Breast epithelium (tissue), 4 donors: ENCODE measurements around the gene A3GALT2. TPM values are rescaled to one million over a fixed set of nuclear protein-coding genes. Genes with fewer than 3 reads are reported as not detected.
A peak's percentile ranks its signal among the peaks of the same experiment; 100 is the strongest.

Source experiments
- DNase-seq, 2 donors: peaks; one replicate each; pipeline ENCODE4 v3.0.0-alpha.2; 2019; ENCODE audit warnings: low spot score in 2 of 2
- H3K27ac ChIP-seq, 2 donors: fragments of 200-600 bp; sonication (generic) in 1 of 2; one replicate each; pipeline ENCODE4 v1.5.1; 2016 to 2019; ENCODE audit warnings: mild to moderate bottlenecking in 1 of 2
- H3K27me3 ChIP-seq, 2 donors: fragments of 200-600 bp; sonication (generic) in 1 of 2; one replicate each; pipeline versions ENCODE4 v1.5.1 to v1.6.0; 2017 to 2019; ENCODE audit warnings: control low read depth in 1 of 2, mild to moderate bottlenecking in 1 of 2
- H3K36me3 ChIP-seq: fragments of 200-600 bp; one replicate; pipeline ENCODE4 v1.5.1; 2019
- H3K4me1 ChIP-seq, 2 donors: fragments of 200-600 bp; sonication (generic); one replicate each; pipeline ENCODE4 v1.5.1; 2016 to 2019; ENCODE audit warnings: control low read depth in 1 of 2
- H3K4me3 ChIP-seq, 3 donors: fragments of 200-600 bp; sonication (generic); 1 replicate in 2 of 3; 2 replicates in 1 of 3; pipeline ENCODE4 v1.5.1; 2016 to 2019; ENCODE audit warnings: mild to moderate bottlenecking in 3 of 3, moderate library complexity in 2 of 3
- H3K9me3 ChIP-seq, 2 donors: fragments of 200-600 bp; sonication (generic) in 1 of 2; one replicate each; pipeline ENCODE4 v1.5.1; 2016 to 2019; ENCODE audit warnings: control low read depth in 1 of 2
- POLR2A ChIP-seq: fragments of 450-650 bp; IDR thresholded peaks from one replicate; pipeline ENCODE4 v1.6.1; 2016; ENCODE audit warnings: antibody characterized with exemption, mild to moderate bottlenecking, moderate library complexity
- POLR2AphosphoS5 ChIP-seq, 3 donors: sonication (generic); formaldehyde crosslinking; IDR thresholded peaks; one replicate each; pipeline ENCODE4 v1.6.1; 2017; ENCODE audit warnings: antibody characterized with exemption in 3 of 3
- intact Hi-C: fragments of 100-400 bp; cut with DNase I; formaldehyde crosslinking; loops from one replicate; pipeline ENCODE4 v1.15.1; 2023; ENCODE audit warnings: low total_unique reads
- total RNA-seq, 3 donors: library from RNA; depleted of rRNA; stranded (reverse); fragments of >200 nt; gene quantifications; one replicate each; pipeline ENCODE4 v1.1.0, GENCODE V29; 2016
- TF ChIP-seq, protein P1 (sequence below), 3 donors: fragments of 450-650 bp; IDR thresholded peaks; one replicate each; pipeline ENCODE4 v1.5.1; 2016 to 2017; ENCODE audit warnings: antibody characterized with exemption in 3 of 3, mild to moderate bottlenecking in 3 of 3, moderate library complexity in 3 of 3

Gene A3GALT2
- total RNA-seq, 3 donors from 2014 or later, result not detected

DNA sequence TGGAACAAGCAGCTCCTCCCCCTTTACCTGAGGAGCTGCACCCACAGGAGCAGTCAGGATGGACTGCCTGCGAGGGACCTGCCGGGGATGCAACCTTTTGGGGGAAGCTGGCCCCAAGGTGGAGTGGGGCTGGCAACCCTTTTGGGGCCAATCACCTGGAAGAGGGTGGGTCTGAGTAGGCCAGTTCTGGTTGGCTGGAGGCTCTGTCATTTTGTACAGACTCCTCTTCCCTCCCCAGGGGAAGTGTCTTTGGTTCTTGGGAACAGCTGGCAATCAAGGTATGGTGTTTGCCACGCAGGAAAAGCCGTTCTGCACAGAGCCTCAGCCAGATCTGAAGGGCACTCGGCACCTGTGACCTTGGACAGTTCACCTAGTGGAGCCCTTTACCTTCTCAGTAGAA lies 280 bp upstream of the A3GALT2 start:
- intact Hi-C loops, result no loop called here
- H3K4me1 ChIP-seq, result no peaks in the 10 kb centered on the region
- no peak for DNase-seq
- H3K4me3 ChIP-seq, result no peak overlapping the region
- no peaks in the 10 kb centered on the region for H3K9me3 ChIP-seq
- peaks cover 16% of the 10 kb centered on the region for H3K36me3 ChIP-seq
- TF ChIP-seq POLR2A, result no peak
- TF ChIP-seq, protein P1, sequence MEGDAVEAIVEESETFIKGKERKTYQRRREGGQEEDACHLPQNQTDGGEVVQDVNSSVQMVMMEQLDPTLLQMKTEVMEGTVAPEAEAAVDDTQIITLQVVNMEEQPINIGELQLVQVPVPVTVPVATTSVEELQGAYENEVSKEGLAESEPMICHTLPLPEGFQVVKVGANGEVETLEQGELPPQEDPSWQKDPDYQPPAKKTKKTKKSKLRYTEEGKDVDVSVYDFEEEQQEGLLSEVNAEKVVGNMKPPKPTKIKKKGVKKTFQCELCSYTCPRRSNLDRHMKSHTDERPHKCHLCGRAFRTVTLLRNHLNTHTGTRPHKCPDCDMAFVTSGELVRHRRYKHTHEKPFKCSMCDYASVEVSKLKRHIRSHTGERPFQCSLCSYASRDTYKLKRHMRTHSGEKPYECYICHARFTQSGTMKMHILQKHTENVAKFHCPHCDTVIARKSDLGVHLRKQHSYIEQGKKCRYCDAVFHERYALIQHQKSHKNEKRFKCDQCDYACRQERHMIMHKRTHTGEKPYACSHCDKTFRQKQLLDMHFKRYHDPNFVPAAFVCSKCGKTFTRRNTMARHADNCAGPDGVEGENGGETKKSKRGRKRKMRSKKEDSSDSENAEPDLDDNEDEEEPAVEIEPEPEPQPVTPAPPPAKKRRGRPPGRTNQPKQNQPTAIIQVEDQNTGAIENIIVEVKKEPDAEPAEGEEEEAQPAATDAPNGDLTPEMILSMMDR (IDR thresholded peaks at IDR 0.05), result no peak
- peak in 1 of 3 donors; percentile 11 for TF ChIP-seq POLR2AphosphoS5 (IDR thresholded peaks at IDR 0.05)
- H3K27ac ChIP-seq, result no peak overlapping the region
- H3K27me3 ChIP-seq, result no peaks in the 10 kb centered on the region

DNA sequence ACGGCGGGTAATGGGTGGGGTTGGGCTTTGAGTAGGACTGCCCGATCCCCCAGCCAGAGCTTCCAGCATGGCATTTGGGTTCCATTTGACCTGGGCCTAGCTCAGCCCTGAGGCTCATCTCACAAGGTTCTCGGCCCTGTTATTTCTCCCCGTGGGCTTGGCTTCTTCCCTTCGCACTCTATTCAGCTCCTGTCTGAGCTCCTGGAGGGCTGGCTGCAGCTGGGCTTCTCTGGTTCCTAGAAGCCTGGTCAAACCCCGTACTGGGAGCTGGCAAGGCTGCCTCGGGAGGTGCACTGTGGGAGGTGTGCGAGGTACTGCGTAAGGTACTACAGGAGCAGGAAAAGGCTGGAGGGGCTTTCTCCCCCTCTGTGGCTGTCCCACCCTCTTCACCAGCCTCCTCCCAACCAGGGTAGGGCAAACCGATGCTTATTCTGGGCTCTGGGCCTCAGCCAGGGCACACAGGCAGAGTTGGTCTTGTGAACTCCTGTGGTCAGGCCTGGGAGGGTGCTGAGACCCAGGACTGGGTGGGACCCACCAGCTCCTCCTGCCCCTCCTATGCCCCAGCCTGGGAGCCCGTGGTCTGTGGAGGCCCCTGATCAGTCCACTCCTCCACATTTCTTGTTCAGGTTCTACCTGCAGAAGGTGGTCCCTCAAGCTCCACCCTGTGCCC lies 814 bp downstream of the A3GALT2 start:
- H3K36me3 ChIP-seq, result peaks cover 8% of the 10 kb centered on the region
- no peaks in the 10 kb centered on the region for H3K9me3 ChIP-seq
- no peak for TF ChIP-seq POLR2A
- no peak for TF ChIP-seq POLR2AphosphoS5 (IDR thresholded peaks at IDR 0.05)
- TF ChIP-seq, protein P1 (IDR thresholded peaks at IDR 0.05), result no peak
- DNase-seq, result no peak
- H3K4me3 ChIP-seq, result no peak overlapping the region
- H3K27ac ChIP-seq, result no peak overlapping the region
- H3K27me3 ChIP-seq, result no peaks in the 10 kb centered on the region
- intact Hi-C loops, result no loop called here
- H3K4me1 ChIP-seq, result no peaks in the 10 kb centered on the region

DNA sequence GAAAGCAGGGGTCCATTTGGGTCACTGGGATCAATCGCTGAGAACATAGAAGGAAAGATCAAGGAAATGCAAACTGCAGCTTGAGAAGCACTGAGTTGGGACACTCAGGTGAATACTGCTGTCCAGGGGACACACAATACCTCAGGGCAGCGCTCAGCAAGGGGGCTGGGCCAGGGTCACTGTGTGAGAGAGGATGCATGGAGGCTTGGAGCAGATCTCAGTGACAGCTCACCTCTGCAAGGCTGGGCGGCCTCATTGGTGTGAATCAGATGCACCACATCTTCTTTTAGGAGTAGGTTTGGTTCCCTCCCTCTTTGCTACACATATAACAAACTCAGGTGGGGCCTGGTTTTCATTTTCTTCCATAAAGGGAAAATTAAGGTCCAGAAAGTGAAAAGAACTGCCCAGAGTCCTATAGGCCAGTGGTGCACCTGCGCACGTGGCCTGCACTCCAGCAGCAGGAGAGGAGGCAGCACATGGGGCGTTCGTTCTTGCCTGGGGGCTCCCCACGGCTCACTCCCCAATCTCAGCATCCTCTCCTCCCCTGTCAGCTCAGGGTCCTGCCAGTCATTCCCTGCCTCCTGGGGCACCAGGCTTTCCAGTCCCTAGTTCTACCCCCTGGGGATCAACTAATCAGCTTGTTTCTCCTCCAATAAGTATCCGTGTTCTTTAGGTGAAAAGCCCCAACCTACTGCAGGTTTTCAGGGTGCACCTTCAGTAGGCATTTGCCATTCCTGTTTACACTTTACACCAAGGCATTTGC lies 1.5 kb downstream of the A3GALT2 start:
- H3K9me3 ChIP-seq, result no peaks in the 10 kb centered on the region
- no peak for DNase-seq
- no peak overlapping the region for H3K27ac ChIP-seq
- TF ChIP-seq, protein P1 (IDR thresholded peaks at IDR 0.05), result no peak
- TF ChIP-seq POLR2AphosphoS5 (IDR thresholded peaks at IDR 0.05) (no peak), POLR2A (no peak)
- intact Hi-C loops, result no loop called here
- no peaks in the 10 kb centered on the region for H3K4me1 ChIP-seq
- no peaks in the 10 kb centered on the region for H3K27me3 ChIP-seq
- peaks cover 2% of the 10 kb centered on the region for H3K36me3 ChIP-seq
- H3K4me3 ChIP-seq, result no peak overlapping the region

DNA sequence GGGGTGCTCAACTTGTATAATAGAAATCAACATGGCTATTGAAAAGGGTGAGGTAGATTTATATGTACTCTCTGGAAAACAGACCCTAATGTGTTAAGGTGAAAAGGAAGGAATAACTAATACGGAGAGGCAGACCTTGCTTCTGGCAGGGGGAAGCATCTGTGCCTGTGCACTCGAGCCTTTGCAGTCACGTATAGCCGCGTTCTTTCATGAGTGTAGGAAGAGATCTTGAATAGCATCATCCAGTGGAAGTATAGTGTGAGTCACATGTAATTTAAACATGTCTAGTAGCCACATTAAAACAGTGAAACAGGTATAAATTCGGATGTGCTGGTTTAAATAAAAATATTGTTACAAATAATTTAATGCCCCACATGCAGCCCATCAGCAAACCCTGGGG lies 3.0 kb downstream of the A3GALT2 start:
- TF ChIP-seq, protein P1 (IDR thresholded peaks at IDR 0.05), result no peak
- TF ChIP-seq POLR2AphosphoS5 (IDR thresholded peaks at IDR 0.05) (no peak), POLR2A (no peak)
- intact Hi-C loops, result no loop called here

DNA sequence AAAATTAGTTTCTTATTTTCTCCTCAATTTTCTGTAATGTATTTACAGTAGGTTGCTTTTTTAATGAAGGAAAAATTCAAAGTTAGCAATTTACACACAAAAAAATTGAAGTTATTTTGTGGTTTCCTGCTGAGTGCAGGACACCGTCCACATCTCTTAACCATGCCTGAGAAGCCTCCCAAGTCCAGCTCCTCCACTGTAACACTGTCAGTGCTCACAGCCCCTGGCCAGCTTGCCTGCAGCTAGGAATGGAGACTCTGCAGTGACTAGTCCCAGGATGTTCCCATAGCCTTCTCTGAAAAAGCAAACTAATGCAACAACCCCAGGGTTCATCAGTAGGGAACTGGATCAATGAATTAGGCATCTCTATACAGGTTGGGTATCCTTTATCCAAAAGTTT lies 3.5 kb downstream of the A3GALT2 start:
- Histone ChIP-seq H3K9me3 (no peaks in the 10 kb centered on the region), H3K36me3 (no peaks in the 10 kb centered on the region), H3K27me3 (no peaks in the 10 kb centered on the region), H3K4me1 (no peaks in the 10 kb centered on the region), H3K27ac (no peak overlapping the region), H3K4me3 (no peak overlapping the region)
- intact Hi-C loops, result no loop called here
- no peak for DNase-seq
- TF ChIP-seq POLR2AphosphoS5 (IDR thresholded peaks at IDR 0.05) (no peak), POLR2A (no peak)
- TF ChIP-seq, protein P1 (IDR thresholded peaks at IDR 0.05), result no peak

More for the DNA sequence above, 3.0 kb downstream of the A3GALT2 start:
- no peak overlapping the region for H3K27ac ChIP-seq
- no peaks in the 10 kb centered on the region for H3K36me3 ChIP-seq
- H3K9me3 ChIP-seq, result no peaks in the 10 kb centered on the region
- H3K27me3 ChIP-seq, result no peaks in the 10 kb centered on the region
- no peak overlapping the region for H3K4me3 ChIP-seq
- DNase-seq, result no peak
- no peaks in the 10 kb centered on the region for H3K4me1 ChIP-seq
